HFF-Myc (cell line): ENCODE data around the gene C8A.
A peak's percentile ranks its signal among the peaks of the same experiment; 100 is the strongest.

Experiments
- DNase-seq: peaks from one replicate; pipeline ENCODE4 v3.0.0-alpha.2; 2011; ENCODE audit warnings: low read depth; ENCODE audit errors: extremely low read depth
- H3K4me3 ChIP-seq: replicated peaks from 2 replicates; pipeline ENCODE4 v1.5.1; 2011; ENCODE audit warnings: low read depth, mild to moderate bottlenecking, control low read depth, low read length
- TF ChIP-seq, protein P1 (sequence below): IDR thresholded peaks from 2 replicates; pipeline ENCODE4 v1.5.1; 2012; ENCODE audit warnings: mild to moderate bottlenecking, low read depth, low read length, control low read depth; ENCODE audit errors: missing control alignments

C8A gene

GRCh38 chr1:56859287-56859686, 4.7 kb downstream of the C8A start:
- DNase-seq = no peak
- no peak overlapping the region for H3K4me3 ChIP-seq
- TF ChIP-seq, protein P1, sequence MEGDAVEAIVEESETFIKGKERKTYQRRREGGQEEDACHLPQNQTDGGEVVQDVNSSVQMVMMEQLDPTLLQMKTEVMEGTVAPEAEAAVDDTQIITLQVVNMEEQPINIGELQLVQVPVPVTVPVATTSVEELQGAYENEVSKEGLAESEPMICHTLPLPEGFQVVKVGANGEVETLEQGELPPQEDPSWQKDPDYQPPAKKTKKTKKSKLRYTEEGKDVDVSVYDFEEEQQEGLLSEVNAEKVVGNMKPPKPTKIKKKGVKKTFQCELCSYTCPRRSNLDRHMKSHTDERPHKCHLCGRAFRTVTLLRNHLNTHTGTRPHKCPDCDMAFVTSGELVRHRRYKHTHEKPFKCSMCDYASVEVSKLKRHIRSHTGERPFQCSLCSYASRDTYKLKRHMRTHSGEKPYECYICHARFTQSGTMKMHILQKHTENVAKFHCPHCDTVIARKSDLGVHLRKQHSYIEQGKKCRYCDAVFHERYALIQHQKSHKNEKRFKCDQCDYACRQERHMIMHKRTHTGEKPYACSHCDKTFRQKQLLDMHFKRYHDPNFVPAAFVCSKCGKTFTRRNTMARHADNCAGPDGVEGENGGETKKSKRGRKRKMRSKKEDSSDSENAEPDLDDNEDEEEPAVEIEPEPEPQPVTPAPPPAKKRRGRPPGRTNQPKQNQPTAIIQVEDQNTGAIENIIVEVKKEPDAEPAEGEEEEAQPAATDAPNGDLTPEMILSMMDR = no peak

- DNase-seq = no peak
- no peak overlapping the region for H3K4me3 ChIP-seq
- TF ChIP-seq, protein P1 = no peak
Observed at GRCh38 chr1:56863265-56863992, 8.8 kb downstream of the C8A start.

DNA sequence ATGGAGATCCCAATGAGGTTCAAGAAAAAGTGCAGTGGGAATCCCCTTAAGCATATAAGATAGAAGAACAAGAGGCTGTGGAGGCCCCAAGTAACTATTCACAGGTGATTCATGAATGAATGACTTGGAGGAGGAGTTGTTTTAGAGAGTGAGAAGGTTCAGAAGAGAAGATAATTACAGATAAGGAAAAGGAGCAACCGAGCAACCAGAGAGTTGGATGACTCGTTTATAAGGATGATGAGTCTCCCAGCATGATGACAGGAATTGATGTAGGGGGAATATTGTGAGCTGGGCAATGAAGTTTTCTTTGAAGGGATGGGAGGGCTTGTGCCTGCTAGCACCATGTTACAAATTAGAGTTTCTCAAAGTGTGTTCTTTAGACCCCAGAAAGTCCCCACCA, 9.8 kb downstream of the C8A start:
- DNase-seq = no peak
- TF ChIP-seq, protein P1 = no peak
- no peak overlapping the region for H3K4me3 ChIP-seq

- no peak overlapping the region for H3K4me3 ChIP-seq
- DNase-seq = peak; percentile 37
- TF ChIP-seq, protein P1 = no peak
Observed at GRCh38 chr1:56866656-56867055, 12.1 kb downstream of the C8A start.

- H3K4me3 ChIP-seq = no peak overlapping the region
- TF ChIP-seq, protein P1 = no peak
- DNase-seq = no peak
Observed at GRCh38 chr1:56867491-56867890, 12.9 kb downstream of the C8A start.

DNA sequence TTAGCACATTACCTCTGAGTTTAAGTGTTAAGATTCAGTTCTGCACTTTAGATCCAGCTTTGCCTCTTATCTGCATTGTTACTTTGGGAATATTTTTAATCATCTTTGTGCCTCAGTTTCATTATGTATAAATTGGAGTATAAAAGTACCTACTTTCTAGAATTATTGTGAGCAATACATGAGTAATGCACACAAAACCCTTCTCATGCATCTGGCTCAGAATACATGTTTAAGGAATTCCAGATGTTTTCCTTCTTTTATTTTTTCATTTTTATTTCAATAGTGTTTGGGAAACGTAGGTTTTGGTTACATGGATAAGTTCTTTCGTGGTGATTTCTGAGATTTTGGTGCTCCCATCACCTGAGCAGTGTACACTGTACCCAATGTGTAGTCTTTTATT, 14.2 kb downstream of the C8A start:
- TF ChIP-seq, protein P1 = no peak
- no peak overlapping the region for H3K4me3 ChIP-seq
- no peak for DNase-seq

- TF ChIP-seq, protein P1 = no peak
- DNase-seq = no peak
- no peak overlapping the region for H3K4me3 ChIP-seq
Observed at GRCh38 chr1:56872597-56872996, 18.0 kb downstream of the C8A start.
